ENCODE data around the gene GHR.
"Not testable (repeated sequence)": the region's sequence is repeated elsewhere in the genome, so short reads cannot be mapped to it uniquely, and the experiment has no call there.

Gene GHR

GRCh38 chr5:42655982-42656650, 232.9 kb downstream of the GHR start:
- DNase-seq, result no peak

DNA sequence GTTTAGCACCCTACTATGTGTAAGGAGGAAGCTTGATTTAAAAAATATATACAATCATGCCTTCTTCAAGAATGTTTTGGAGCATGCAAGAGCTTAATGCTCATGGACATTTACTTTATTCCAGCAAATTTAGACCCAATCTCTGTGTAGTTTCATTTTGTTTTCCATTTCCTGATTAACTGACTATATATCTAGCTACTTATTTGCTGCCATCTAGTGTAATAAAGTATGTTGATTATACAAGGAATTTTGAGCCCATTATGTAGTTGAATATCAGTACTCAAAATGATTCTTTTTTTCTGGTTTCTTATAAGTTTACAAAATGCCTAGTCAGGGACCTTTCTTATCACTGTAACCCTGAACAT, 233.4 kb downstream of the GHR start:
- no peak for DNase-seq

- DNase-seq, result not testable (repeated sequence)
These were observed 236.6 kb downstream of the GHR start for GRCh38 chr5:42659869-42660268.

DNA sequence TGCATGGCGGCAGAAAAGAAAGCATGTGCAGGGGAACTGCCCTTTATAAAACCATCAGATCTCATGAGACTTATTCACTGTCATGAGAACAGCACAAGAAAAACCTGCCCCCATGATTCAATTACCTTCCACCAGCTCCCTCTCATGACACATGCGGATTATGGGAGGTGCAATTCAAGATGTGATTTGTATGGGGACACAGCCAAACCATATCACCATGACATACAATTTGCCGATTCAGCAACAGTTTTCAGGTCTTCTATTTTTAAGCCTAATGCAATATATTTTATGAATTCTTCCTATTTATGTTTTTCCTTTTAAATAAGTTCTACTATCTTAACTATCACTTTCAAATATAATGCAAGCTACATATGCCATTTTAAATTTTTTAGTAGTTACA, 242.6 kb downstream of the GHR start:
- DNase-seq, result no peak

GRCh38 chr5:42666869-42667268, 243.6 kb downstream of the GHR start:
- DNase-seq, result no peak

- no peak for DNase-seq
These were observed 245.0 kb downstream of the GHR start for GRCh38 chr5:42668254-42668653.

DNA sequence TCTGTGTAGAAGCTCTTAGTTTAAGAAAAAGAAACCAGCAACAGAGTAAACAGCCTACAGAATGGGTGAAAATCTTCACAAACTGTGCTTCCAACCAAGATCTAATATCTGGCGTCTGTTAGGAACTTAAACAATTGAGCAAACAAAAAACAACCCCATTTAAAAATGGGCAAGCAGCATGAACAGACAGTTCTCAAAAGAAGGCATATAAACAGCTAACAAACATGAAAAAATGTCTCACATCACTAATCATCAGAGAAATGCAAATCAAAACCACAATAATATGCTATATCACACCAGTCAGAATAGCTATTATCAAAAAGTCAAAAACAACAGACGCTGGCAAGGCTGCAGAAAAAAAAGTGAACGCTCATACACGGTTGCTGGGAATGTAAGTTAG, 249.7 kb downstream of the GHR start:
- no peak for DNase-seq

GRCh38 chr5:42675602-42676001, 252.4 kb downstream of the GHR start:
- no peak for DNase-seq

GRCh38 chr5:42676362-42676761, 253.1 kb downstream of the GHR start:
- DNase-seq, result no peak

- DNase-seq, result no peak
These were observed 254.1 kb downstream of the GHR start for GRCh38 chr5:42677156-42677842.

DNA sequence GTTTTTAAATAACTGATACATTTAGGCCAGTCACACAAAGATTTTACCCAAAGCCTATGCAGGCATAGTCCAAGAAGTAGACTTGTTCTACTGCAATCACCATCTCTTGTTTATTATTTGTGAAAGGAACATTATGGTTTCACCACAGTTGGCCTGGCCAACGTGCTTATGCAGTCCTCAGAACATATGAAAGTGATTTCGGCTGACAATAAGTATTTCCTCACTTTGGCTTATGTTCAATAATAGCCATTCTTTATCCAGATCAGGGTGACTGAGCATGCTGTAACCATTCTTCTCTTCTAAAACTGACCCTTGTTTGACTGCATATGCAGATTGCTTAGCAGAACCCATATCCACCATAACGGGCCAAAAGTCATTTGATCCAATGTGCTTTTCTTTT, 256.8 kb downstream of the GHR start:
- DNase-seq, result no peak

DNA sequence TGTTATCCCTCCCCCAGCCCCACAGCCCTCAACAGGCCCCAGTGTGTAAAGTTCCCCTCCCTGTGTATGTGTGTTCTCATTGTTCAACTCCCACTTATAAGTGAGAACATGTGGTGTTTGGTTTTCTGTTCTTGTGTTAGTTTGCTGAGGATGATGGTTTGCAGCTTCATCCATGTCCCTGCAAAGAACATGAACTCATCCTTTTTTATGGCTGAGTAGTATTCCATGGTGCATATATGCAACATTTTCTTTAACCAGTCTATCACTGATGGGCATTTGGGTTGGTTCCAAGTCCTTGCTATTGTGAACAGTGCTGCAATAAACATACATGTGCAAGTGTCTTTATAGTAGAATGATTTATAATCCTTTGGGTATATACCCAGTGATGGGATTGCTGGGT, 261.8 kb downstream of the GHR start:
- not testable (repeated sequence) for DNase-seq

- DNase-seq, result no peak
These were observed 266.2 kb downstream of the GHR start for GRCh38 chr5:42689391-42689790.

DNA sequence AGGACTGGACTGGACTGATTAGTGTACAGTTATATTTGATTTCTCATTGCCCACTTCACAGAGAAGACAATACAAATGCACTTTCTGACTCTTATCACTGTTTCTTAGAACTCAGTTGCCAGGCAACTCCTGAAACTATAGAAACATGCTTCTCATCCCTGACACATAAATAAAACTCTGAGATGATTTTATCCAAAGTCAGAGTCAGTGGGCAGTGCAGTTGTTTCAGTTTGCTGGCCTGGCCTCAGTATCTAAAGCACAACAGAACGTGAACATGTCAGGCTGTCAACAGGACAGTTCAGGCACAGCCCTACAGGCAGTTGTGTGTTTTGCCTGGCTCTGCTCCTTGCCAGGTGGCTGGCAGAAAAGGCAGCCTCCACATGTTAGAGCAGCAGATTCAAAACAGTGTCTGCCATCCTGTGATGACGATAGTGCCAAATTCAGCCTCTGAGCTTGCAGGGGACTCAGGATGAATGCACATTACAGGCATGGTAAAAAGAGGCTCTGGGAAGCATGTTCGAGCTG, 268.2 kb downstream of the GHR start:
- no peak for DNase-seq

GRCh38 chr5:42701351-42702059, 278.3 kb downstream of the GHR start:
- no peak for DNase-seq

- no peak for DNase-seq
These were observed 280.0 kb downstream of the GHR start for GRCh38 chr5:42703238-42703637.

GRCh38 chr5:42715785-42716184, 292.5 kb downstream of the GHR start:
- DNase-seq, result no peak

DNA sequence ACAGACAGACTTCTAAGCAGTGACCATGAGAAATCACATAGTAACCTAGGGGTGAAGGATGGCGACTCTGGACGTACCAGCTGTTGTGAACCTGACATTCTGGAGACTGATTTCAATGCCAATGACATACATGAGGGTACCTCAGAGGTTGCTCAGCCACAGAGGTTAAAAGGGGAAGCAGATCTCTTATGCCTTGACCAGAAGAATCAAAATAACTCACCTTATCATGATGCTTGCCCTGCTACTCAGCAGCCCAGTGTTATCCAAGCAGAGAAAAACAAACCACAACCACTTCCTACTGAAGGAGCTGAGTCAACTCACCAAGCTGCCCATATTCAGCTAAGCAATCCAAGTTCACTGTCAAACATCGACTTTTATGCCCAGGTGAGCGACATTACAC, 295.4 kb downstream of the GHR start:
- DNase-seq, result no peak

DNA sequence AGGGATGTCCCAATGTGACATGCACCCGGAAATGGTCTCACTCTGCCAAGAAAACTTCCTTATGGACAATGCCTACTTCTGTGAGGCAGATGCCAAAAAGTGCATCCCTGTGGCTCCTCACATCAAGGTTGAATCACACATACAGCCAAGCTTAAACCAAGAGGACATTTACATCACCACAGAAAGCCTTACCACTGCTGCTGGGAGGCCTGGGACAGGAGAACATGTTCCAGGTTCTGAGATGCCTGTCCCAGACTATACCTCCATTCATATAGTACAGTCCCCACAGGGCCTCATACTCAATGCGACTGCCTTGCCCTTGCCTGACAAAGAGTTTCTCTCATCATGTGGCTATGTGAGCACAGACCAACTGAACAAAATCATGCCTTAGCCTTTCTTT, 295.8 kb downstream of the GHR start:
- DNase-seq, result no peak

DNA sequence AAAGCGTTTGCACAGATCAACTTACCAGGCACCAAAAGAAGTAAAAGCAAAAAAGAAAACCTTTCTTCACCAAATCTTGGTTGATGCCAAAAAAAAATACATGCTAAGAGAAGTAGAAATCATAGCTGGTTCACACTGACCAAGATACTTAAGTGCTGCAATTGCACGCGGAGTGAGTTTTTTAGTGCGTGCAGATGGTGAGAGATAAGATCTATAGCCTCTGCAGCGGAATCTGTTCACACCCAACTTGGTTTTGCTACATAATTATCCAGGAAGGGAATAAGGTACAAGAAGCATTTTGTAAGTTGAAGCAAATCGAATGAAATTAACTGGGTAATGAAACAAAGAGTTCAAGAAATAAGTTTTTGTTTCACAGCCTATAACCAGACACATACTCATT, 297.0 kb downstream of the GHR start:
- no peak for DNase-seq

DNA sequence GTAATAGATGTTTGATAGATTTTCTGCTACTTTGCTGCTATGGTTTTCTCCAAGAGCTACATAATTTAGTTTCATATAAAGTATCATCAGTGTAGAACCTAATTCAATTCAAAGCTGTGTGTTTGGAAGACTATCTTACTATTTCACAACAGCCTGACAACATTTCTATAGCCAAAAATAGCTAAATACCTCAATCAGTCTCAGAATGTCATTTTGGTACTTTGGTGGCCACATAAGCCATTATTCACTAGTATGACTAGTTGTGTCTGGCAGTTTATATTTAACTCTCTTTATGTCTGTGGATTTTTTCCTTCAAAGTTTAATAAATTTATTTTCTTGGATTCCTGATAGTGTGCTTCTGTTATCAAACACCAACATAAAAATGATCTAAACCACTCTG, 298.2 kb downstream of the GHR start:
- DNase-seq, result no peak

DNA sequence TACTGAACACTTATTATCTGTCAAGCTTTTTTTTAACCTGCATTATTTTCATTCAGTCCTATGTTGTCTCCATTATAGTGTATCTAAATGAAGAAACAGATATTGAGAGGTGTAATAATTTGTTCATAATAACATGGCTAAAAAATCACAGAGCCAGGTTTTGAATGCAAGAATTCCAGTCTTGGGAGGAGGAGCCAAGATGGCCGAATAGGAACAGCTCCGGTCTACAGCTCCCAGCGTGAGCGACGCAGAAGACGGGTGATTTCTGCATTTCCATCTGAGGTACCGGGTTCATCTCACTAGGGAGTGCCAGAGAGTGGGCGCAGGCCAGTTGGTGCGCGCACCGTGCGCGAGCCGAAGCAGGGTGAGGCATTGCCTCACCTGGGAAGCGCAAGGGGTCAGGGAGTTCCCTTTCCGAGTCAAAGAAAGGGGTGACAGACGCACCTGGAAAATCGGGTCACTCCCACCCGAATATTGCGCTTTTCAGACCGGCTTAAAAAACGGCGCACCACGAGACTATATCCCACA, 311.4 kb downstream of the GHR start:
- not testable (repeated sequence) for DNase-seq

DNA sequence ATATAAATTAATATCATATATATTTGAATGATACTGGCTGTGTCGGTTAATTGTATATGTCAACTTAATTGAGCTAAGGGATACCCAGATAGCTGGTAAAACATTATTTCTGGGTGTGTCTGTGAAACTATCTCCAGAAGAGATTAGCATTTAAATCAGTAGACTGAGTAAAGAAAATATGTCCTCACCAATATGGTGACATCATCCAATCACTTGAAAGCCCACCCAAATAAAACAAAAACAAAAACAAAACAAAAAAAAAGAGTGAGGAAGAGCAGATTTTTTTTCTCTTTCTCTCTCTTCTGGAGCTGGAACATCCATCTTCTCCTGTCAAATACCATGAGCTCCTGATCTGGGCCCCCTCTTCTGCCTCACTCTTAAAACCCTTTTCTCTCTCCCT, 317.7 kb downstream of the GHR start:
- DNase-seq, result no peak

GRCh38 chr5:42745426-42745825, 322.2 kb downstream of the GHR start:
- DNase-seq, result no peak

Data from NCI-H2171 (cell line).